ENCODE data around the gene MMP17. TPM values are rescaled to one million over a fixed set of nuclear protein-coding genes. Genes with fewer than 3 reads are reported as not detected.

Gene MMP17
- total and polyA plus RNA-seq, 2 donors (not counting 1 experiment from before 2014, with no cell fraction given) = 3.2 to 13.5 TPM

DNA sequence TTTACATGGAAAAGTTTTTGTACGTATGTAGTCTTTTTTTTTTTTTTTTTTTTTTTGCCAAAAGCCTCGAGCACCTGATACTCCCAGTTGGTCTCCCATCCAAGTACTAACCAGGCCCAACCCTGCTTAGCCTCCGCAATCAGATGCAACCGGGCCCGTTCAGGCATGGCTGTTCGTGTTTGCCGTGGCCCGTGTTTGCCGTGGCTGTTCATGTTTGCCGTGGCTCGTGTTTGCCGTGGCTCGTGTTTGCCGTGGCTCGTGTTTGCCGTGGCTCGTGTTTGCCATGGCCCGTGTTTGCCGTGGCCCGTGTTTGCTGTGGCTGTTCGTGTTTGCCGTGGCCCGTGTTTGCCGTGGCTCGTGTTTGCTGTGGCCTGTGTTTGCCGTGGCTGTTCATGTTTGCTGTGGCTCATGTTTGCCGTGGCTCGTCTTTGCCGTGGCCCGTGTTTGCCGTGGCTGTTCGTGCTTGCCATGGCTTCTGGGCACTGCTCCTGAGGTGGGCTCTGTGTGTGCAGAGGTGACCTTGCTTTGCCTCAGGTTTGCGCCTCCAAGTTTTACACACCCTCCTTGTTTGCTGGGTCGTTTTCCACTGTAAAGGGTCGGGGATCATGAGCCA, 26.8 kb upstream of the MMP17 start:
- TF ChIP-seq, protein P1, sequence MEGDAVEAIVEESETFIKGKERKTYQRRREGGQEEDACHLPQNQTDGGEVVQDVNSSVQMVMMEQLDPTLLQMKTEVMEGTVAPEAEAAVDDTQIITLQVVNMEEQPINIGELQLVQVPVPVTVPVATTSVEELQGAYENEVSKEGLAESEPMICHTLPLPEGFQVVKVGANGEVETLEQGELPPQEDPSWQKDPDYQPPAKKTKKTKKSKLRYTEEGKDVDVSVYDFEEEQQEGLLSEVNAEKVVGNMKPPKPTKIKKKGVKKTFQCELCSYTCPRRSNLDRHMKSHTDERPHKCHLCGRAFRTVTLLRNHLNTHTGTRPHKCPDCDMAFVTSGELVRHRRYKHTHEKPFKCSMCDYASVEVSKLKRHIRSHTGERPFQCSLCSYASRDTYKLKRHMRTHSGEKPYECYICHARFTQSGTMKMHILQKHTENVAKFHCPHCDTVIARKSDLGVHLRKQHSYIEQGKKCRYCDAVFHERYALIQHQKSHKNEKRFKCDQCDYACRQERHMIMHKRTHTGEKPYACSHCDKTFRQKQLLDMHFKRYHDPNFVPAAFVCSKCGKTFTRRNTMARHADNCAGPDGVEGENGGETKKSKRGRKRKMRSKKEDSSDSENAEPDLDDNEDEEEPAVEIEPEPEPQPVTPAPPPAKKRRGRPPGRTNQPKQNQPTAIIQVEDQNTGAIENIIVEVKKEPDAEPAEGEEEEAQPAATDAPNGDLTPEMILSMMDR (conservative IDR thresholded peaks at IDR 0.05 in 1 of 2, IDR thresholded peaks at IDR 0.05 in 1 of 2; ENCODE audit: low read depth in 1 of 2, low read length in 2 of 2) = no peak
- no peak for TF ChIP-seq EZH2 (IDR thresholded peaks at IDR 0.05; ENCODE audit: low read length, missing control alignments)
- H3K9me3 ChIP-seq (ENCODE audit: control insufficient read depth, insufficient read depth, low read depth, low read length) = no peaks in the 10 kb centered on the region
- no peaks in the 10 kb centered on the region for H3K27me3 ChIP-seq (ENCODE audit: control insufficient read depth, insufficient read depth, low read length)
- no peaks in the 10 kb centered on the region for H3K4me1 ChIP-seq (ENCODE audit: control insufficient read depth, extremely low read depth, insufficient read depth, low read length)
- H3K4me3 ChIP-seq (replicated peaks in 1 of 4; ENCODE audit: control extremely low read depth in 1 of 4, insufficient read depth in 1 of 4, low read depth in 3 of 4, low read length in 4 of 4) = no peak overlapping the region
- no peaks in the 10 kb centered on the region for H4K20me1 ChIP-seq (ENCODE audit: control insufficient read depth, extremely low read depth, insufficient read depth, low read length)
- no peak overlapping the region for H3K9ac ChIP-seq (ENCODE audit: insufficient read depth, low read length)
- H3K79me2 ChIP-seq (ENCODE audit: control insufficient read depth, insufficient read depth, low read length) = no peaks in the 10 kb centered on the region
- H3K4me2 ChIP-seq (ENCODE audit: extremely low read depth, insufficient read depth, low read length) = no peak overlapping the region
- H3K36me3 ChIP-seq (ENCODE audit: control insufficient read depth, insufficient read depth, low read length) = peaks cover 15% of the 10 kb centered on the region
- H2AFZ ChIP-seq (ENCODE audit: low read length) = no peak overlapping the region
- DNase-seq (ENCODE audit: low read depth in 2 of 2) = no peak
- no peak overlapping the region for H3K27ac ChIP-seq (ENCODE audit: insufficient read depth, low read length)

DNA sequence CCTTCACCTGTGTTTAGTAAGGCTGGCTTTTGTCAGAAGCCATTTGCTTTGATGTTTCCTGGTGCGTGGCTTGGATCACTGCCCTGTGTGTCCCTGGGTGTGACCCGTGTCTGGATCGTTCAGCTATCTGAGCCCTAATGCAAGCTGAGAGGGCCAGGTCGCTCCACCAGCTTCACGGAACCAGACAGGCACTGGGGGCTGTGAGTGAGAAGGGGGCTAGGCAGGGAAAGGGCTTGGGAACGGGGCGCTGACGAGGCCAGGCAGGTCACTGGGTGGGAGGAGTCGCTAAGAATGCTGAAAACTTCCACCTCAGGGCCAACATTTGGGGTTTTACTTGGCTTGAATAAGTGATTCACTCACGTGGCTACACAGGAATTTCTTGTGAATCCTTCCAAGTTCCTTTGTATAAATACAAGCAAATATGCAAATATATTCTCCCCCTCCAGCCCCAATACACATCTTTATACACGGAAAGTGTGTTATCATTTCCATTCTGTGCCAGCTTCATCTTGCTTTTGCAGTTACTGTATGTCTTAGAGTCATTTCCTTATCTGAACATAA, 24.2 kb upstream of the MMP17 start:
- no peaks in the 10 kb centered on the region for H3K9me3 ChIP-seq (ENCODE audit: control insufficient read depth, insufficient read depth, low read depth, low read length)
- H3K4me3 ChIP-seq (replicated peaks in 1 of 4; ENCODE audit: control extremely low read depth in 1 of 4, insufficient read depth in 1 of 4, low read depth in 3 of 4, low read length in 4 of 4) = peak overlapping the region in 1 of 4 experiments; percentile 27
- no peaks in the 10 kb centered on the region for H3K4me1 ChIP-seq (ENCODE audit: control insufficient read depth, extremely low read depth, insufficient read depth, low read length)
- H3K27ac ChIP-seq (ENCODE audit: insufficient read depth, low read length) = no peak overlapping the region
- peaks cover 11% of the 10 kb centered on the region for H3K36me3 ChIP-seq (ENCODE audit: control insufficient read depth, insufficient read depth, low read length)
- H4K20me1 ChIP-seq (ENCODE audit: control insufficient read depth, extremely low read depth, insufficient read depth, low read length) = no peaks in the 10 kb centered on the region
- peak overlapping the region; percentile 58 for H3K4me2 ChIP-seq (ENCODE audit: extremely low read depth, insufficient read depth, low read length)
- H3K9ac ChIP-seq (ENCODE audit: insufficient read depth, low read length) = no peak overlapping the region
- peak overlapping the region; percentile 23 for H2AFZ ChIP-seq (ENCODE audit: low read length)
- no peaks in the 10 kb centered on the region for H3K79me2 ChIP-seq (ENCODE audit: control insufficient read depth, insufficient read depth, low read length)
- no peaks in the 10 kb centered on the region for H3K27me3 ChIP-seq (ENCODE audit: control insufficient read depth, insufficient read depth, low read length)
- peak; percentile 36 to 76 for DNase-seq (ENCODE audit: low read depth in 2 of 2)
- no peak for TF ChIP-seq EZH2 (IDR thresholded peaks at IDR 0.05; ENCODE audit: low read length, missing control alignments)

DNA sequence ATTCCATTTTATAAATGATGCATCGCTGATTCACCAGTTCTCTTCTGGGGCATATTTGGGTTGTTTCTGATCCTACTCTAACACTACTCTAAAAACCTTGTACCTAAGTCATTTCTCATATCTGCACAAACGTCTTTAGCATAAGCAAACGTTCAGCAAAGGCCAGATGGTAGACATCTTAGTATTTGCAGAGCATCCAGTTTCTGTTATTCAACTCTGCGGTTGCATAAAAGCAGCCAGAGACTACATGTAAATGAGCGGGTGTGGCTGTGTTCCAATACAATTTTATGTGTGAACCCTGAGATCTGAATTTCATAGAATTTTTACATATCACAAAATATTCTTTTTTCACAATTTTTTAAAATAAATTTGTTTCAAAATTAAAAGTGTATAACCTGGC, 22.8 kb upstream of the MMP17 start:
- no peaks in the 10 kb centered on the region for H4K20me1 ChIP-seq (ENCODE audit: control insufficient read depth, extremely low read depth, insufficient read depth, low read length)
- no peak overlapping the region for H3K9ac ChIP-seq (ENCODE audit: insufficient read depth, low read length)
- peaks cover 6% of the 10 kb centered on the region for H3K36me3 ChIP-seq (ENCODE audit: control insufficient read depth, insufficient read depth, low read length)
- DNase-seq (ENCODE audit: low read depth in 2 of 2) = no peak
- no peak overlapping the region for H3K4me2 ChIP-seq (ENCODE audit: extremely low read depth, insufficient read depth, low read length)
- TF ChIP-seq EZH2 (IDR thresholded peaks at IDR 0.05; ENCODE audit: low read length, missing control alignments) = no peak
- TF ChIP-seq, protein P1 (conservative IDR thresholded peaks at IDR 0.05 in 1 of 2, IDR thresholded peaks at IDR 0.05 in 1 of 2; ENCODE audit: low read depth in 1 of 2, low read length in 2 of 2) = no peak
- no peak overlapping the region for H3K4me3 ChIP-seq (replicated peaks in 1 of 4; ENCODE audit: control extremely low read depth in 1 of 4, insufficient read depth in 1 of 4, low read depth in 3 of 4, low read length in 4 of 4)
- no peaks in the 10 kb centered on the region for H3K9me3 ChIP-seq (ENCODE audit: control insufficient read depth, insufficient read depth, low read depth, low read length)
- H3K27ac ChIP-seq (ENCODE audit: insufficient read depth, low read length) = no peak overlapping the region
- no peaks in the 10 kb centered on the region for H3K4me1 ChIP-seq (ENCODE audit: control insufficient read depth, extremely low read depth, insufficient read depth, low read length)
- no peaks in the 10 kb centered on the region for H3K27me3 ChIP-seq (ENCODE audit: control insufficient read depth, insufficient read depth, low read length)
- no peak overlapping the region for H2AFZ ChIP-seq (ENCODE audit: low read length)
- no peaks in the 10 kb centered on the region for H3K79me2 ChIP-seq (ENCODE audit: control insufficient read depth, insufficient read depth, low read length)

All from fibroblast of lung (primary cell).